GM21423 (cell line): ENCODE data around the gene PRND.
"Not testable (repeated sequence)": the region's sequence is repeated elsewhere in the genome, so short reads cannot be mapped to it uniquely, and the experiment has no call there.

Source experiments
- ATAC-seq: cut with Tn5 transposase; IDR thresholded peaks from one replicate; pipeline ENCODE4 v1.9.1; 2021; ENCODE audit warnings: mild to moderate bottlenecking, moderate library complexity; ENCODE audit not compliant: unreplicated experiment

Gene PRND

GRCh38 chr20:4721719-4722118 is at the start of gene PRND:
TSS of gene PRND (plus strand) at chr20:4721909. CDS start at chr20:4724552, 2,643 bp downstream.
- no peak for ATAC-seq

- no peak for ATAC-seq
Observed at GRCh38 chr20:4672948-4673347, 48.8 kb upstream of the PRND start.

DNA sequence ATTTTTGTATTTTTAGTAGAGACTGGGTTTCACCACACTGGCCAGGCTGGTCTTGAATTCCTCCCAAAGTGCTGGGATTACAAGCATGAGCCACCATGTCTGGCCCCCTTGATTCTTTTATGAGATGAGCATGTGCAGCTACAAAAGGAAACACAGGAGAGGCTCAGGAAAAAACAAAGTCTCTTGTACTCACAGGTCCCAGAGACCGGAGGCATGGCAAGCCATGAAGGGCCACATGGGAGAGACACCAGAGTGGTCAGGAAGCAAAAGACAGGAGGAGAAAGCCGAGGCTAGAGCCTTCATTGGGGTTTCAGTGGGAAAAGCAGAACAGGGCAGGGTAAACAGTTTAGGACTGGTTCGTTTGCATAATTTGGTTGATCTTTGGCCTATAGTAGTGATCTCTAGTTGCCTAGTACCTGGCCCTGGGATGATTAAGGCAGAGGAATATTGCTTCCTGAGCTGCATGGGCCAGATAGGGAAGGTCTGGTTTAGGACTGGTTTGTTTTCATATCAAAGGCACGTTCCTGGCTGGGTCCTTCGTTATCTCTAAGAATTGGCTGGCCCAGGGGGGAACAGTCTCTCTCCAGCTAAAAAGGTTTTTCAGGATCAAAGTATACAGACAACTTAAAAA is 48.2 kb upstream of the PRND start:
- no peak for ATAC-seq

GRCh38 chr20:4674672-4675071 is 47.0 kb upstream of the PRND start:
- ATAC-seq: no peak

GRCh38 chr20:4677846-4678245 is 43.9 kb upstream of the PRND start:
- no peak for ATAC-seq

GRCh38 chr20:4681401-4681800 is 40.3 kb upstream of the PRND start:
- ATAC-seq: no peak

- ATAC-seq: no peak
Observed at GRCh38 chr20:4681991-4682401, 39.7 kb upstream of the PRND start.

DNA sequence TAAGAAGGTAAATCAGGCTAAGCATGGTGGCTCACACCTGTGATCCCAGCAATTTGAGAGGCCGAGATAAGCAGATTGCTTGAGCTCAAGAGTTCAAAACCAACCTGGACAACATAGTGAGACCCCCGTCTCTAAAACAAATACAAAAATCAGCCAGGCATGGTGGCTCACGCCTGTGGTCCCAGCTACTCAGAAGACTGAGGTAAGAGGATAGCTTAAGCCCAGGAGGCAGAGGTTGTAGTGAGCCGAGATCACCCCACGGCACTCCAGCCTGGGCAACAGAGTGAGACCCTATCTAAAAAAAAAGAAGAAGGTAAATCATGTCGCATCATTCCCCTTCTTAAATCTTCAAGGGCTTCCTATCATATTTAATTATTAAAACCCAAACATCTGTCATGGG is 39.0 kb upstream of the PRND start:
- no peak for ATAC-seq

DNA sequence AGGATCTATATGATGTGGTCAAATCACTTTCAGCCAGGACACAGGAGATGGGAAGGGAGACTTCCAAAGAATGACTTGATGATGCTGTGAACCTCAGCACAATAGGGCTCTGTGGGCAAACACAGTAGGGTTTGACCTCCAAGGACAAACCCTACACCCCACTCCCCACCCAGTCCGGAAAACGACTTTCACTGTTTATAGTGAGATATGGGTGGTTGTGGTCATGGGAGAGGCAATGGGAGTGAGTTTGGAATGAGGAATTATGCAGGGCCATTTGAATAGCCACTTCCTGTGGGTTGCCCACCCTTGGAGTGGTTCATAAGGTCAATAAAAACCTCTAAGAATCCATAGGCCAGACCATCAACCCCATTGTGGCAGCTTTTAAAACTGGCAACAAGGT is 38.4 kb upstream of the PRND start:
- ATAC-seq: no peak

DNA sequence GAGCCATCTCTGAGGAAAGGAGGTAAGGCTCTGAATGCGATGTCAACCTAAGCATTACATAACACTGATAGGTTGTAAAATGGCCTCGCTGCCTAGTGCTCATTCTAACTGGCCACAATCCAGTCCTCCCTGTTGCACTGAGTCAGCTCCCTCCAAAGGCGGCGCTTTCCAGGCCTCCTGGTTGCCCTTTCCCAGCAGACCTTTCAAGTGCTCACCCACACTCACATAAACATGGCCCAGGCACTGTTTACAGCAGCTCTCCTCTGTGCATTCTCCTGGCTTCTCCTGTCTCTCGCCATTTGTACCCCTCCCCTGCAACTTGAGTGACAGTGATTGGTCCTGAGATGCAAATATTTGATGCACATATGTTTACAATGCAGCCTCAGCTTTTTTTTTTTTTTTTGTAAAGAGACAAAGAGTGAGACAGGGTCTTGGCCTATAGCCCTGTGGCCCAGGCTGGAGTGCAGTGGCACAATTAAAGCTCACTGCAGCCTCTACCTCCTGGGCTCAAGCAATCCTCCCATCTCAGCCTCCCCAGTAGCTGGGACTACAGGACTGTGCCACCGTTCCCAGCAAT is 36.8 kb upstream of the PRND start:
- no peak for ATAC-seq

DNA sequence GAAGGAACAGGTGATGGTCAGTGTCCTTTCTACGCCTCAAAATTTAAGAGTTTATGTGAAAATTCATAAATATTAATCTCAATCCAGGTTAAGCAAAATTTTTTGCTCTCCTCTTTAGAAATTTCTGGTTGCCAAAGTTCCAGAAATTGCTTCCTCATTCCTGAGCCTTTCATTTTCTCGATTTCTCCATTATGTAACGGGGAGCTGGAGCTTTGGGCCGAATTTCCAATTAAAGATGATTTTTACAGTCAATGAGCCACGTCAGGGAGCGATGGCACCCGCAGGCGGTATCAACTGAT is 35.8 kb upstream of the PRND start:
- no peak for ATAC-seq

DNA sequence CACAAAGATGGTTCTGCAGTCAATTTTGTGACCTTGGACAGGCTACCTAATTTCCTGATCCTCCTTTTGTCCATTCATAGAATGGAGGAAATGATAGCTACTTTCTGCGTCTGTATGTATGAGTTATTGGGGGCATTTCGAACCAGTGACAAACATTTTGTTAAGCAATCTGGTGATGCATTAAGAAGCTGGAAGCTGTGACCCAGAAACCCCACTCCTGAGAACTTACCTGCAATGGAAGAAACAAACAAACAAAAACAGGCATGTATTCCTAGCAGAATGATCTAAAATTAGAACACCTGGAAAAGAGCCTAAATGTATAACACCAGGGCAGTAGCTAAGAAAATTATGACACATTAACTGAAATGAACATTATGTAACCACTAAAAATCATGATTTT is 33.4 kb upstream of the PRND start:
- ATAC-seq: no peak

DNA sequence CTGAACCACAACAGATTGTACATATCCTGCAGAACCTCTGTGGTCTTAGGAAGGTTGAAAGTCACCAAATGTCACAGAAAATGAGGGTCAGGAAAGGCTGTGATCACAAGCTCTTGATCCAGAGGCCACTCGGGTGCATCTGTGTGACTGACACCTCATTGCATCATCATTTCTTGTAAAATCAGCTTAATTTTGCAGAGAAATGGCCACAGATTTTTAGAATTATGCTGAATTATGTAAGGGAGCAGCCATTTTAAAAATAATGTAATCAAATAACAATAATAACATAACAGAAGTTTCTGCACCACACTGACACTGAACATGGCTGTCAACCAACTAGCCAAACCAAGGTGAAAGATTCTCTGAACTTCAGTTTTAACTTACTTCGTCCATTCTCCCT is 32.5 kb upstream of the PRND start:
- ATAC-seq: no peak

GRCh38 chr20:4691753-4692152 is 30.0 kb upstream of the PRND start:
- no peak for ATAC-seq

DNA sequence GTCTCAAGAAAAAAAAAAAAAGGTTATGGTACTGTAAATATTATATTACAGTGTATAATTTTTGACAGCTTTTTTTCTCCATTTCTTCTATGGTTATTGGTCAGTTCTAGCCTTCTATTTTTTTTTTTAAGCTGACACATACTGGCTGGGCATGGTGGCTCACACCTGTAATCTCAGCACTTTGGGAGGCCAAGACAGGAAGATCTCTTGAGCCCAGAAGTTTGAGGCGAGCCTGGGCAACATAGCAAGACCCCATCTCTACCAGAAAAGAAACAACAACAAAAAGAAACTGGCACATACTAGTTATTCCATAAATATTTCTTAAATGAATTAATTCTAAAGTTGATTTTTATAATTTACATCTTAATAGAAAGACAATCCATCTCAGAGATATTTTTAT is 27.6 kb upstream of the PRND start:
- ATAC-seq: no peak

- ATAC-seq: no peak
Observed at GRCh38 chr20:4697189-4697830, 24.4 kb upstream of the PRND start.

DNA sequence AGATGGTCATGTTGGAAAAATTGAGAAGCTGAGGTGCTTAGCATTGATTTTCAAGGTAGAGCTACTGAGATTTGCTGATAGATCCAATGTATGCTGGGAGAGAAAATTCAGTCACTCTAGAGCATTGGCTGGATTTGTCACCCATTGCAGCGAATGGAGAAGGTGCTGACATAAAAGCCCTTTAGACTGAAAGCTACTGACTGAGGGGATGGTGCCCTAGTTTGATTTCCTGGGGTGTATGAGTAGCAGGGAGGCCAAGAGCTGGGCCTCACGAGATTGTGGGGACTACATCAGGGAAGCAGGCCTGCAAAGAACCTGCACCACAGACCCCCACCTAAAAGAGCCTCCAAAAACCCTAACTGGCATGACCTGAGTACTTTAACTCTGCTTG is 23.9 kb upstream of the PRND start:
- ATAC-seq: no peak

GRCh38 chr20:4699216-4699615 is 22.5 kb upstream of the PRND start:
- no peak for ATAC-seq

GRCh38 chr20:4699957-4700356 is 21.8 kb upstream of the PRND start:
- no peak for ATAC-seq

- ATAC-seq: no peak
Observed at GRCh38 chr20:4702562-4703280, 19.0 kb upstream of the PRND start.

GRCh38 chr20:4703281-4703676 is 18.4 kb upstream of the PRND start:
- ATAC-seq: no peak

- ATAC-seq: not testable (repeated sequence)
Observed at GRCh38 chr20:4706941-4707340, 14.8 kb upstream of the PRND start.
